GM18907 (cell line): Measurements from ENCODE around the gene OR51B6.
A peak's percentile ranks its signal among the peaks of the same experiment; 100 is the strongest.
"Not testable (repeated sequence)": the region's sequence is repeated elsewhere in the genome, so short reads cannot be mapped to it uniquely, and the experiment has no call there.

Experiments
- ATAC-seq: cut with Tn5 transposase; IDR thresholded peaks from one replicate; pipeline ENCODE4 v1.9.1; 2021; ENCODE audit warnings: mild to moderate bottlenecking, moderate library complexity; ENCODE audit not compliant: unreplicated experiment

Gene OR51B6

GRCh38 chr11:5363679-5364078 lies 12.4 kb downstream of the OR51B6 start:
- ATAC-seq: no peak

DNA sequence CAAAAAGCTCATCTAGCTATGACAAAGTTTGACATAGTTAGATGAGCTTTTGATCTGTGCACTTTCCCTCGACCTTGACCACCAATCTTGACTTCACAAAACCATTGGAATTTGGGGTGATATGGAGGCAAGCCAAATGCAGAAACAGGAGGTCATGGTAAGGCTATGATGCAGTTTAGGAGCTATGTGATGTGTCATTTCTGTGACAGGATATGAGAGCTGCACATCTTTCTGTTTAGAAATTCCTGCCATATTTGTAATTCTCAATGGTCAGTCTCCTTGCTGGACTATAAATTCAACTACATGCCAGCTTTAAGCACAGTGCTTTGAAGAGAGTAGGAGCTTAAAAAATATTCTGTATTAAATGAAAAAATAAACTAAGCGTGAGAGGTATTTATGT lies 12.9 kb downstream of the OR51B6 start:
- ATAC-seq: no peak

GRCh38 chr11:5366365-5366764 lies 15.1 kb downstream of the OR51B6 start:
- ATAC-seq: not testable (repeated sequence)

- no peak for ATAC-seq
These were observed 15.5 kb downstream of the OR51B6 start for GRCh38 chr11:5366856-5367255.

GRCh38 chr11:5367448-5368074 lies 16.3 kb downstream of the OR51B6 start:
- no peak for ATAC-seq

DNA sequence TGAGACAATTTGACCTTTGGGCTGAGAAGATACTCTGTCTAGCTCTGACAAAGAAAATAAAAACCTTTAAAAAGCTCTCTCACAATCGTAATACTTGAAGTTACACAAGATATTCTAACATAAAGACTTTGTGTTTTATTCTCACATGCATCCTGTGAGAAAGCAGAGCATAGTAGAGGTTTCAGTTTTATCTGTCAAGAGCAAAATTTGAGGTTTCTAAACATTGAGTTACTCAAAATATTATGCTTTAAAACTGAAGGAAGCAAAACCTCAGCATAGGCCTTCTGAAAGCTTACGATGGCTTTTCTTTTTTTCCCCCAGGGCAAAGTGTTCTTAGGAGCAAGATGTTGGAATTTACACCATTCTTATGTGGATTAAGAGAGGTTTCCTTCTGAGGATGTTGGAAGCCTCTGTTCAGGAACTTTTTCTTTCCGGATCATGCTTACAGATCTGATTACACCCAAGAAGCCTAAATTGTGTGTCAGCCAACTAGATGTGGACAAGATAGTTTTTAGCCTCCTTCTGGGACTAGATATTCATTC lies 17.3 kb downstream of the OR51B6 start:
- peak; percentile 60 for ATAC-seq

DNA sequence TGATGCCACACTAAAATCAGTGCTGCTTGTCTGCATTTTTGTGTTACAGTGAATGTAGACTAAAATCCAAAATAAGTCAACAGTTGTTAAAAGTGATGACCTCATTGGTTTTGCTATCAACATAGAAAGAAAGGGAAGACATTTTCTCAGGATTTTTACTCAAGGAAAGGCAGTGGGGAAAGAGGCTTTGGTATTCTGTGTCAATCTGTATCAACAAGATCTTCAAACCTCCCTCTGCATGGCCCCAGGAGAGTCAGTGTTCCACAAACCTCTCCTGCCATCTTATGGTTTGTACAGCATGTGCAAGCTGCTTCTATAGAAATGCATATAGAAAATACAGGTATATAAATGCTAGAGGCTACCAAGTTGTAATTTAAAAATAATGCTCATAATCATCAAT lies 18.5 kb downstream of the OR51B6 start:
- peak; percentile 77 for ATAC-seq

DNA sequence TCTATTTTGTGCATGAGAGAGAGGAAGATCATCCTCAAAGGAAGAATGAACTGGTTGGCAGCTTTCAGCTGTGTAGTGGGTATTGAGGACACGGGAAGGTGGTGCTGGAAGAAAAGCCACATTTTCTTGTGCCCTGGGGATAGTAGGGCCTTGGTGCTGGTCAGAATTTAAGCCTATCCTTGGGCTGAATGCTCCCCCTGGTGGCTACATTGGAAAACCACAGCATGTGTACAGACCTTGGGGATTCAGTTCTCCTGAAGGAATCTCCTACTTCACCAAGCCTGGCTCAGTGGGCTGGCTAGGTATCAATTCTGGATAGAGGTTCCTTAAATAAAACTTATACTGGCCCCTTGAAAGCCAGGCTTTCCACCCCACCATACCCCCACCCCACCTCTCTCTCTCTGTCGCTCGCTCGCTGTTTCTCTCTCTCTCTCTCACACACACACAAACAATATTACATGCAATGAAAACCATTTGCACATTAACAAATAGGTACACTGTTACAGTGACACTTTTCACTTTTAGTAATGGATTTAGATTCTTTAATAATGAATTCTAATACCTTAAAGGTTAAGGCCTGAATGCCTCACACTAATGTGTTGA lies 29.5 kb downstream of the OR51B6 start:
- peak; percentile 90 for ATAC-seq

GRCh38 chr11:5383576-5383975 lies 32.3 kb downstream of the OR51B6 start, which contains the start of gene OR51M1:
Gene OR51M1 (plus strand): TSS chr11:5383812. CDS start chr11:5389399, 5,587 bp downstream.
- ATAC-seq: no peak

DNA sequence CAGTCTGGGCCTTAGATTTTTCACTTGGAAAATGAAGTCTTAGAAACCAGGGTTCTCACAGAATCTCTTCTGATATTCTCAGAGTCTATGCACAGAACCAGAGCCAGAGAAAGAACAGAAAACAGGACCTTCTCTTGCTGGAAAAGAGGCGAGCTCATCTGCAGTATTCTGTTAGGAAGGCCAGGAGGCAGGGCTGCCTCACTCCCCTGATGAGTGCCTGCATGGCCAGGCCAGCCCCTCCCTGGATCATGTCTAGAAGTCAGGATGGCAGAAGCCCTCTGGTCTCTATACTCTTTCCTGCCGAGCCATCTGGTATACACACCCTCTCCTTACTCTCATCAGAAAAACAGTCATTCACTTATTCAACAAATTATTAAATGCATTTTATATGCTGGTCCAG lies 33.0 kb downstream of the OR51B6 start:
- ATAC-seq: no peak

DNA sequence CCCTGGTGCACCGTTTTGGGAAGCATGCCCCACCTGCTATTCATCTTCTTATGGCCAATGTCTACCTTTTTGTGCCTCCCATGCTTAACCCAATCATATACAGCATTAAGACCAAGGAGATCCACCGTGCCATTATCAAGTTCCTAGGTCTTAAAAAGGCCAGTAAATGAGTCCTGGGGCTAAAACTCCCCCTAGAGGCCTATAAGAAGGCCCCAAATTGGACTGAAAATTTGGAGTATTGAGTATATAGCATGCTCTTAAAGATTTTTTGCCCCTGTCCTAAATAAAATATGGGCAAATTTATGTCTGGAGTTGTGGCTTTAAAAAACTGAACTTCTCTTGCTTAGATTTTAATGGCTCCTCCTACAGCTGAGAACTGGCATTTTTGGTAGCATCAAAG lies 38.9 kb downstream of the OR51B6 start:
- ATAC-seq: no peak

- no peak for ATAC-seq
These were observed 42.8 kb downstream of the OR51B6 start for GRCh38 chr11:5394091-5394490.

DNA sequence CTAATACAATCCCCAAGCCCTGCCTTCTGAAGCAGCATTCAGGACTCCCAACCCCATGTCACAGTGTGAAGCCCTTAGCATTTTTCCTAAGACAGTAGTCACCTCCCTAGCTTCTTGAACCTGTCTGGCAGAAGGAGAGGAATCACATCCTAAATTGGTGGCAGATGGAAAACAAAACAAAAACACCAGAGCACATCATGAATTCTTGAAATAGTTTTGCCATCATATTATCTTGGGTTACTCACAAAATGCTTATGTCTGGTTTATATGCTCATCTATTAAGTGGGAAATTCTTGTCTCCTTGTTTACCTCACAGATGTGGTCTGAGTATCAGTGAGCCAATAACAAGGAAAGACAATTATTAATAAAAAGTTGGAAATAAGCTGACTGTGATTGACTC lies 47.6 kb downstream of the OR51B6 start:
- no peak for ATAC-seq
